ENCODE data around the gene FYN. TPM values are rescaled to one million over a fixed set of nuclear protein-coding genes. Genes with fewer than 3 reads are reported as not detected.

Gene FYN
- total and polyA plus RNA-seq, 4 experiments from 2014 or later, result 338 to 713 (median 564) TPM

DNA sequence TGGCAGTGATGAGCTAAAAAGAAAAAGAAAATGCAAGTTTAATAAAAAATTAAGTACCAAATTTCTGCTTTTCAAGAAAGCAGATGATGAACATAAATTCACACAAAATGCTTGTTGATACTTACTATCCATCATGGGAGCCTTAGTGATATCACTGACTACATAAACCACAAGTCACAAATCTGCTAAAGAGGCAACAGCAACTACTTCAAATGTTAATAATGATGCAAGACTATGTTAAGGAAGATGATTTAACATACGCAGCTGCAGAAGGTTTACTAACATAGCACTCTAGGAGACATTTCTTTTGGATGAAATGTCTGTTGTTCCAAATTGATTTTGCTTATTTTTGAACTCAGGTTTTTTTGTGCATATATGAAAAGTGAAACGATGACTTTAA lies 18.6 kb downstream of the FYN start:
- no peak overlapping the region for H3K27ac ChIP-seq (ENCODE audit: low read depth, low read length)
- Mint-ChIP-seq H3K27ac (peak overlapping the region in 5 of 7 donors; percentile 10 to 78 (median 49)), H3K36me3 (peaks cover 4 to 28% of the 10 kb centered on the region in 2 donors), H3K9me3 (peaks cover 0 to 2% (median 0%) of the 10 kb centered on the region in 8 donors), H3K4me3 (peak overlapping the region in 4 of 8 donors; percentile 17 to 55 (median 30)), H3K4me1 (peaks cover 83 to 99% (median 92%) of the 10 kb centered on the region in 4 donors), H3K27me3 (no peaks in the 10 kb centered on the region)
- no peaks in the 10 kb centered on the region for H3K27me3 ChIP-seq (ENCODE audit: insufficient read depth, low read length)
- ChIA-PET CTCF (ENCODE audit: partially characterized antibody) (interaction anchor here (0.8 to 2.1 kb wide), 7 partner anchors 10 to 156 kb away, joined by 3 to 13 read pairs (median 4); no protein-coding TSS in a partner anchor), POLR2A (ENCODE audit: partially characterized antibody) (interaction anchor here (0.7 to 3.8 kb wide), 8 partner anchors 9 to 96 kb away, joined by 3 to 25 read pairs (median 4); no protein-coding TSS in a partner anchor)
- H3K36me3 ChIP-seq (ENCODE audit: insufficient read depth, low read length), result no peaks in the 10 kb centered on the region
- intact Hi-C loops (cut with micrococcal nuclease), result no loop called here
- H3K9me3 ChIP-seq (ENCODE audit: control insufficient read depth in 1 of 2, low read length in 2 of 2), result no peaks in the 10 kb centered on the region
- H3K4me3 ChIP-seq (ENCODE audit: low read length in 2 of 2), result no peak overlapping the region
- H3K4me1 ChIP-seq (ENCODE audit: insufficient read depth, low read length), result peaks cover 97% of the 10 kb centered on the region
- DNase-seq, result no peak

GRCh38 chr6:111852725-111853124 lies 20.5 kb downstream of the FYN start:
- Mint-ChIP-seq H3K4me3 (peak overlapping the region in 5 of 8 donors; percentile 19 to 72 (median 26)), H3K4me1 (peaks cover 80 to 88% (median 84%) of the 10 kb centered on the region in 4 donors), H3K27ac (peak overlapping the region in 6 of 7 donors; percentile 69 to 93 (median 80)), H3K36me3 (peaks cover 4 to 39% of the 10 kb centered on the region in 2 donors), H3K27me3 (no peaks in the 10 kb centered on the region), H3K9me3 (no peaks in the 10 kb centered on the region)
- POLR2A ChIA-PET (ENCODE audit: partially characterized antibody), result interaction anchor here (1.8 to 3.8 kb wide), 3 partner anchors 10 to 21 kb away, joined by 9 to 25 read pairs (median 12); partner anchors contain the start of gene FYN
- Histone ChIP-seq H3K9me3 (ENCODE audit: control insufficient read depth in 1 of 2, low read length in 2 of 2) (no peaks in the 10 kb centered on the region), H3K36me3 (ENCODE audit: insufficient read depth, low read length) (no peaks in the 10 kb centered on the region), H3K4me3 (ENCODE audit: low read length in 2 of 2) (no peak overlapping the region), H3K27me3 (ENCODE audit: insufficient read depth, low read length) (no peaks in the 10 kb centered on the region), H3K4me1 (ENCODE audit: insufficient read depth, low read length) (peaks cover 97% of the 10 kb centered on the region), H3K27ac (ENCODE audit: low read depth, low read length) (no peak overlapping the region)
- intact Hi-C loops (cut with micrococcal nuclease), result no loop called here
- peak in 1 of 5 donors; percentile 41 for DNase-seq
- CTCF ChIA-PET (ENCODE audit: partially characterized antibody), result interaction anchor here (1.3 to 2.0 kb wide), 3 partner anchors 9 to 145 kb away, joined by 3 to 8 read pairs (median 6); no protein-coding TSS in a partner anchor

DNA sequence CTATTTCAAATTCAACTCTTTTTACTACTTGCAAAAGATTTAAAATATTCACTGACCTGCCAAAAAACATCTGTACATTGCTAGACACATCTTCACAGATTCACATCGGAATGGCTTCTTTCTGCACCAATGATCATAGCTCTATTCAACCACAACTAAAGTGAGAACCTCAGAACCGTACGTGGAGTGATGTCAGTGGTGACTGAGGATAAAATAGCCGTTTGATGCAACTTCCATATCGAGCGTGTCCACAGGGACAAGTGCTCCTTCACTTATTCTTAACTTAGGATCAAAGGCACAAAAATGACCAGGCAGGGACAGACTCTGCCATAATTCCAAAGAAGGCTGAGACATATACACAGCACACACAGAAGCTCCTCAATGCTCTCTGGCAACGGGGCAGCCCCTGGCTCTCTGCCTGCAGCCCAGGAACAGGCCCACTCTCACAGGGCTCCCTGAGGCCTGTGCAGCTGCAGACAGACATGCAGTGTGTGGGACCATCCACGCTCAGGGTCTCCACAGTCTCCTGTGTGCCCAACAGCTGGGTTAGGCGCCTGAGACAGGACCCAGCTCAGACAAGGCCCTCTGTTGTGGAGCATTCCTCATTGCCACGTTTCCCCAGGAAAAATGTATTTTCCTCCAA lies 22.8 kb downstream of the FYN start:
- DNase-seq, result peak in 3 of 5 donors; percentile 36 to 55 (median 54)
- CTCF ChIA-PET (ENCODE audit: partially characterized antibody), result interaction anchor here (0.6 to 2.0 kb wide), 14 partner anchors 10 to 177 kb away, joined by 3 to 8 read pairs (median 3); no protein-coding TSS in a partner anchor
- Histone ChIP-seq H3K4me1 (ENCODE audit: insufficient read depth, low read length) (peaks cover 99% of the 10 kb centered on the region), H3K27ac (ENCODE audit: low read depth, low read length) (peak overlapping the region; percentile 33), H3K36me3 (ENCODE audit: insufficient read depth, low read length) (no peaks in the 10 kb centered on the region), H3K27me3 (ENCODE audit: insufficient read depth, low read length) (no peaks in the 10 kb centered on the region), H3K4me3 (ENCODE audit: low read length in 2 of 2) (no peak overlapping the region), H3K9me3 (ENCODE audit: control insufficient read depth in 1 of 2, low read length in 2 of 2) (no peaks in the 10 kb centered on the region)
- H3K36me3 Mint-ChIP-seq, result peaks cover 7 to 52% of the 10 kb centered on the region in 2 donors
- H3K4me3 Mint-ChIP-seq, result peak overlapping the region in 7 of 8 donors; percentile 59 to 90 (median 73)
- intact Hi-C loops (cut with micrococcal nuclease), result loop anchor here (1.0 kb wide), 1 partner anchor 8 kb away; no protein-coding TSS in a partner anchor
- H3K27ac Mint-ChIP-seq, result peak overlapping the region; percentile 76 to 95 (median 87)
- H3K9me3 Mint-ChIP-seq, result peaks cover 0 to 3% (median 0%) of the 10 kb centered on the region in 8 donors
- no peaks in the 10 kb centered on the region for H3K27me3 Mint-ChIP-seq
- POLR2A ChIA-PET (ENCODE audit: partially characterized antibody), result interaction anchor here (1.0 to 2.9 kb wide), 8 partner anchors 9 to 91 kb away, joined by 3 to 12 read pairs (median 4); partner anchors contain the start of gene FYN
- peaks cover 66 to 82% (median 73%) of the 10 kb centered on the region in 4 donors for H3K4me1 Mint-ChIP-seq

GRCh38 chr6:111849298-111849697 lies 24.0 kb downstream of the FYN start:
- Histone ChIP-seq H3K4me3 (ENCODE audit: low read length in 2 of 2) (no peak overlapping the region), H3K27ac (ENCODE audit: low read depth, low read length) (peak overlapping the region; percentile 33), H3K36me3 (ENCODE audit: insufficient read depth, low read length) (no peaks in the 10 kb centered on the region), H3K9me3 (ENCODE audit: control insufficient read depth in 1 of 2, low read length in 2 of 2) (no peaks in the 10 kb centered on the region), H3K27me3 (ENCODE audit: insufficient read depth, low read length) (no peaks in the 10 kb centered on the region), H3K4me1 (ENCODE audit: insufficient read depth, low read length) (peaks cover 100% of the 10 kb centered on the region)
- H3K36me3 Mint-ChIP-seq, result peaks cover 7 to 53% of the 10 kb centered on the region in 2 donors
- POLR2A ChIA-PET (ENCODE audit: partially characterized antibody), result interaction anchor here (1.0 to 1.5 kb wide), 3 partner anchors 9 to 25 kb away, joined by 3 to 4 read pairs (median 4); no protein-coding TSS in a partner anchor
- no peak for DNase-seq
- intact Hi-C loops (cut with micrococcal nuclease), result no loop called here
- H3K27me3 Mint-ChIP-seq, result no peaks in the 10 kb centered on the region
- peaks cover 0 to 3% (median 0%) of the 10 kb centered on the region in 8 donors for H3K9me3 Mint-ChIP-seq
- H3K27ac Mint-ChIP-seq, result peak overlapping the region; percentile 76 to 95 (median 88)
- CTCF ChIA-PET (ENCODE audit: partially characterized antibody), result interaction anchor here (1.1 to 1.2 kb wide), 2 partner anchors 26 to 86 kb away, joined by 3 to 4 read pairs; no protein-coding TSS in a partner anchor
- peaks cover 55 to 87% (median 69%) of the 10 kb centered on the region in 4 donors for H3K4me1 Mint-ChIP-seq
- H3K4me3 Mint-ChIP-seq, result peak overlapping the region; percentile 26 to 90 (median 52)

DNA sequence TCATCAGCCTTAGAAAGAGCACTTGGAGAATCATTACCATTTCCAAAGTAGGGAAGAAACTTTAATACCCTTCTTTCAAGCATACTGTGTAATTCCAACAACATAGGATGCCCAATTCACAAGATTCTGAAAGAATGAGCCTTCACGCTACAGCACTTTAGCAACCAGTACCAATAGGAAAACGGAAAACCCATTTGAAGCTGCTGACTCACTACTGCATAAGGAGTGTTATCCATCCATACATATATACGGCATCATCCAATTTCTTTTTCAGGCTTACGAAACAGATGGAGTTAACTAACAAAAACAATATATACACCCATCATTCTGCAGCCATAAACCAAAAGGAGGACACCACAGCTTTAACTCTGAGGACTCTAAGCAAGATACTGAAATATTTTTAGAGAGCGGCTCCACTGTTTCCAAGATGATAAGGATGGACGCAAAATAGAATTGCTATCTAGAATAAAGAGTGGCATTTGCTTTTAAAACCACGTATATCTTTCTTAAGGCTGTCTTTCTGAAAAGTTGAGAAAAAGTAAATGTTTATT lies 24.9 kb downstream of the FYN start:
- Histone ChIP-seq H3K9me3 (ENCODE audit: control insufficient read depth in 1 of 2, low read length in 2 of 2) (no peaks in the 10 kb centered on the region), H3K27me3 (ENCODE audit: insufficient read depth, low read length) (no peaks in the 10 kb centered on the region), H3K27ac (ENCODE audit: low read depth, low read length) (no peak overlapping the region), H3K4me1 (ENCODE audit: insufficient read depth, low read length) (peaks cover 100% of the 10 kb centered on the region), H3K36me3 (ENCODE audit: insufficient read depth, low read length) (no peaks in the 10 kb centered on the region), H3K4me3 (ENCODE audit: low read length in 2 of 2) (no peak overlapping the region)
- CTCF ChIA-PET (ENCODE audit: partially characterized antibody), result interaction anchor here (1.4 to 1.7 kb wide), 2 partner anchors 10 to 138 kb away, joined by 3 to 5 read pairs; no protein-coding TSS in a partner anchor
- Mint-ChIP-seq H3K27me3 (no peaks in the 10 kb centered on the region), H3K36me3 (peaks cover 7 to 47% of the 10 kb centered on the region in 2 donors), H3K9me3 (peaks cover 0 to 3% (median 0%) of the 10 kb centered on the region in 8 donors), H3K27ac (peak overlapping the region in 1 of 7 donors; percentile 85), H3K4me1 (peaks cover 45 to 82% (median 62%) of the 10 kb centered on the region in 4 donors), H3K4me3 (peak overlapping the region in 3 of 8 donors; percentile 14 to 51 (median 32))
- intact Hi-C loops (cut with micrococcal nuclease), result no loop called here
- POLR2A ChIA-PET (ENCODE audit: partially characterized antibody), result interaction anchor here (1.2 to 1.6 kb wide), 5 partner anchors 18 to 101 kb away, joined by 3 to 5 read pairs (median 3); partner anchors contain the start of gene FYN
- DNase-seq, result no peak

- H3K4me1 ChIP-seq (ENCODE audit: insufficient read depth, low read length), result peaks cover 100% of the 10 kb centered on the region
- H3K27ac ChIP-seq (ENCODE audit: low read depth, low read length), result peak overlapping the region; percentile 54
- H3K9me3 Mint-ChIP-seq, result peaks cover 0 to 3% (median 0%) of the 10 kb centered on the region in 8 donors
- POLR2A ChIA-PET (ENCODE audit: partially characterized antibody), result interaction anchor here (0.8 to 5.6 kb wide), 12 partner anchors 12 to 145 kb away, joined by 3 to 64 read pairs (median 3); partner anchors contain the start of gene FYN
- H3K27ac Mint-ChIP-seq, result peak overlapping the region in 1 of 7 donors; percentile 78
- H3K4me1 Mint-ChIP-seq, result peaks cover 29 to 67% (median 47%) of the 10 kb centered on the region in 4 donors
- no peaks in the 10 kb centered on the region for H3K9me3 ChIP-seq (ENCODE audit: control insufficient read depth in 1 of 2, low read length in 2 of 2)
- intact Hi-C loops (cut with micrococcal nuclease), result loop anchor here (1.0 kb wide), 3 partner anchors 9 to 95 kb away; partner anchors contain the start of gene FYN
- H3K27me3 ChIP-seq (ENCODE audit: insufficient read depth, low read length), result no peaks in the 10 kb centered on the region
- no peaks in the 10 kb centered on the region for H3K27me3 Mint-ChIP-seq
- peak overlapping the region in 6 of 8 donors; percentile 14 to 76 (median 70) for H3K4me3 Mint-ChIP-seq
- DNase-seq, result peak; percentile 68 to 80 (median 78)
- peaks cover 4 to 37% of the 10 kb centered on the region in 2 donors for H3K36me3 Mint-ChIP-seq
- no peaks in the 10 kb centered on the region for H3K36me3 ChIP-seq (ENCODE audit: insufficient read depth, low read length)
- CTCF ChIA-PET (ENCODE audit: partially characterized antibody), result interaction anchor here (0.9 to 1.7 kb wide), 5 partner anchors 10 to 137 kb away, joined by 3 to 5 read pairs (median 3); no protein-coding TSS in a partner anchor
- H3K4me3 ChIP-seq (ENCODE audit: low read length in 2 of 2), result peak overlapping the region in 1 of 2 donors; percentile 2
Observed at GRCh38 chr6:111846492-111847409, 26.5 kb downstream of the FYN start.
